ENCODE data around the gene DAB2.
"Not testable (repeated sequence)": the region's sequence is repeated elsewhere in the genome, so short reads cannot be mapped to it uniquely, and the experiment has no call there.

DAB2 gene

GRCh38 chr5:39414426-39414825, 10.4 kb downstream of the DAB2 start:
- no peak for DNase-seq (ENCODE audit: insufficient read length, low spot score)
- TF ChIP-seq TAF1 (IDR thresholded peaks at IDR 0.05; ENCODE audit: low read depth, low read length), result no peak
- no peak for TF ChIP-seq POLR2AphosphoS5 (IDR thresholded peaks at IDR 0.05; ENCODE audit: low read depth, low read length)
- TF ChIP-seq POLR2A (IDR thresholded peaks at IDR 0.05; ENCODE audit: low read depth, low read length), result no peak
- TF ChIP-seq POU2F2 (IDR thresholded peaks at IDR 0.05; ENCODE audit: low read depth, low read length), result no peak
- TF ChIP-seq PAX5 (IDR thresholded peaks at IDR 0.05; ENCODE audit: insufficient read depth, low read length, severe bottlenecking), result no peak
- no peak for TF ChIP-seq SPI1 (IDR thresholded peaks at IDR 0.05; ENCODE audit: low read depth, low read length)
- FAIRE-seq, result no peak

DNA sequence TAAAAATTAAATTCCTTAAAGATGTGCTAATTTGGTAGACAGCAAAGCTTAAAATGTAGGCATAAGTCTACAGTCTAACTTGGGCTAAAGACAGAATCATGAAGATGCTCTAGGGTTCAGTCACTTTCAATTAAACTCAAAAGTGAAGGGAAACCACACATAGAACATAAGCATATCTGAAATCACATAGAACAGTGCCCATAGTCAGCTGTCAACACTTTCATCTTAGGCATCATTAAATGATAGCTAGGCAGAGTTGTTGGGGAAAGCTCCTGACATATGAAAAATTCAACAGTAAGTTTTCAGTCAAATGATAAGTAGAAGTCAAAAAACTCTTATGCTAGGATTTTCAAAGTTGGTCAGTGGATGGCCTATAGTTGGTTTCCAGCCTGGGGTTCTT, 11.0 kb downstream of the DAB2 start:
- TF ChIP-seq POU2F2 (IDR thresholded peaks at IDR 0.05; ENCODE audit: low read depth, low read length) (no peak), SPI1 (IDR thresholded peaks at IDR 0.05; ENCODE audit: low read depth, low read length) (no peak), PAX5 (IDR thresholded peaks at IDR 0.05; ENCODE audit: insufficient read depth, low read length, severe bottlenecking) (no peak), POLR2A (IDR thresholded peaks at IDR 0.05; ENCODE audit: low read depth, low read length) (no peak), TAF1 (IDR thresholded peaks at IDR 0.05; ENCODE audit: low read depth, low read length) (no peak), POLR2AphosphoS5 (IDR thresholded peaks at IDR 0.05; ENCODE audit: low read depth, low read length) (no peak)
- DNase-seq (ENCODE audit: insufficient read length, low spot score), result no peak
- FAIRE-seq, result no peak

- FAIRE-seq (no peak), DNase-seq (ENCODE audit: insufficient read length, low spot score) (no peak)
- no peak for TF ChIP-seq PAX5 (IDR thresholded peaks at IDR 0.05; ENCODE audit: insufficient read depth, low read length, severe bottlenecking)
- no peak for TF ChIP-seq POU2F2 (IDR thresholded peaks at IDR 0.05; ENCODE audit: low read depth, low read length)
- TF ChIP-seq TAF1 (IDR thresholded peaks at IDR 0.05; ENCODE audit: low read depth, low read length), result no peak
These were observed 11.9 kb downstream of the DAB2 start for GRCh38 chr5:39412721-39413394.

DNA sequence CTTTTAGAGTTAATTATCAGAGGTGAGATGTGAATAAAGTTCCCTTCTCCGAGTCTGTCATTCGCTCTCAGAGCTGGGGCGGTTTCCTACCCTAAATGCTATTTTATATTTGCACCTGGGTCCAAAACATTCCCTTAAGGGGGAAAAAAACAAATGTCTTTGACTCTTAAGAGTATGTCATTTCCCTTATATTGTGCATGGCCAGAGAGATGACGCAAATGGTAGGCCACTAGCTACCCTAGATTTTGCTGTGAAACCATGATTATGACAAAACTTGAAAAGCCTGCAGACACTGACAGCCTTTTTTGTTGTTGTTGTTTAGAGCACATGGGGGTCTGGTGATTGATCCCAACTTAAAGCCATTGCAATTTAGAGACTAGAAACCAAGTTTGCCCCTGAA, 12.8 kb downstream of the DAB2 start:
- no peak for TF ChIP-seq POLR2AphosphoS5 (IDR thresholded peaks at IDR 0.05; ENCODE audit: low read depth, low read length)
- TF ChIP-seq TAF1 (IDR thresholded peaks at IDR 0.05; ENCODE audit: low read depth, low read length), result no peak
- no peak for TF ChIP-seq POLR2A (IDR thresholded peaks at IDR 0.05; ENCODE audit: low read depth, low read length)
- TF ChIP-seq PAX5 (IDR thresholded peaks at IDR 0.05; ENCODE audit: insufficient read depth, low read length, severe bottlenecking), result no peak
- no peak for TF ChIP-seq SPI1 (IDR thresholded peaks at IDR 0.05; ENCODE audit: low read depth, low read length)
- no peak for TF ChIP-seq POU2F2 (IDR thresholded peaks at IDR 0.05; ENCODE audit: low read depth, low read length)
- FAIRE-seq (no peak), DNase-seq (ENCODE audit: insufficient read length, low spot score) (no peak)

- no peak for TF ChIP-seq PAX5 (IDR thresholded peaks at IDR 0.05; ENCODE audit: insufficient read depth, low read length, severe bottlenecking)
- no peak for TF ChIP-seq TAF1 (IDR thresholded peaks at IDR 0.05; ENCODE audit: low read depth, low read length)
- TF ChIP-seq SPI1 (IDR thresholded peaks at IDR 0.05; ENCODE audit: low read depth, low read length), result no peak
- no peak for TF ChIP-seq POLR2AphosphoS5 (IDR thresholded peaks at IDR 0.05; ENCODE audit: low read depth, low read length)
- TF ChIP-seq POU2F2 (IDR thresholded peaks at IDR 0.05; ENCODE audit: low read depth, low read length), result no peak
- TF ChIP-seq POLR2A (IDR thresholded peaks at IDR 0.05; ENCODE audit: low read depth, low read length), result no peak
- DNase-seq (ENCODE audit: insufficient read length, low spot score), result no peak
- FAIRE-seq, result no peak
These were observed 13.7 kb downstream of the DAB2 start for GRCh38 chr5:39411061-39411460.

GRCh38 chr5:39409033-39409432, 15.7 kb downstream of the DAB2 start:
- TF ChIP-seq TAF1 (IDR thresholded peaks at IDR 0.05; ENCODE audit: low read depth, low read length) (no peak), PAX5 (IDR thresholded peaks at IDR 0.05; ENCODE audit: insufficient read depth, low read length, severe bottlenecking) (no peak), SPI1 (IDR thresholded peaks at IDR 0.05; ENCODE audit: low read depth, low read length) (no peak), POLR2AphosphoS5 (IDR thresholded peaks at IDR 0.05; ENCODE audit: low read depth, low read length) (no peak), POLR2A (IDR thresholded peaks at IDR 0.05; ENCODE audit: low read depth, low read length) (no peak)
- no peak for FAIRE-seq
- DNase-seq (ENCODE audit: insufficient read length, low spot score), result no peak

DNA sequence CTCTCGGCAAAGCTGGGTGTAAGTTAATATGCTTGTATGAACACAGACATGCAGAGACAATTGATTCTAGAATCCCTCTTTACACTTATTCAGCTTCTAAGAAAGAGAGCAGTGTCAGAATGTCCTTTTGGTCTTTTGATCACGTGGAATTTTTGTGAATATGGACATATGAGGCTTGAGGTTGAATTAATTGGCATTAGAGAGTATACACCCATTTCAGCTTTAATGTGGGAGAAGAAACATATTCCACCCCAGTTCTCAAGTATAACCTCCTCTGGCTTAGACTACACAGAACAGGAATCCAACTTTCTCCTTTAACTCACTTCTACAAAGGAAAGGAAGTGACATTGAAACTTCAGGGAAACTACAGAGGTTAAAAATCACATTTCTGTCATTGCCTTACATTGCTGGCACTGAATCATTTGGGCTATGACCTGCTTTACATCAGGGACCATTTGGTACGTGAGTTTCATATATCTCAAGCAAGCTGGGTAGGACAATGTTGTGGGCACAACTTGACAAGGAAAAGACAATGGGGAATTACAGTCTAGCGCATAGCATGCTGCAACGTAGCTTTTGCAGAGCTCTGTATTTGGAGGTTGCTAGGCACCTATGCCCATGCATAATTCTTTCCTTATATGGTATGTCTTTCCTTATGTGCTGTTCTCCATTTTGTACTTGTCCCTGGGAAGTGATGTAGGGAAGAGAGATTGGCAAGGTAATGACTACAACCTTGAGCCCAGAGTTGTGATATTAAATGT, 19.5 kb downstream of the DAB2 start:
- FAIRE-seq (no peak), DNase-seq (ENCODE audit: insufficient read length, low spot score) (no peak)
- no peak for TF ChIP-seq SPI1 (IDR thresholded peaks at IDR 0.05; ENCODE audit: low read depth, low read length)
- no peak for TF ChIP-seq PAX5 (IDR thresholded peaks at IDR 0.05; ENCODE audit: insufficient read depth, low read length, severe bottlenecking)
- TF ChIP-seq TAF1 (IDR thresholded peaks at IDR 0.05; ENCODE audit: low read depth, low read length), result no peak
- TF ChIP-seq POLR2A (IDR thresholded peaks at IDR 0.05; ENCODE audit: low read depth, low read length), result no peak
- no peak for TF ChIP-seq POLR2AphosphoS5 (IDR thresholded peaks at IDR 0.05; ENCODE audit: low read depth, low read length)
- TF ChIP-seq POU2F2 (IDR thresholded peaks at IDR 0.05; ENCODE audit: low read depth, low read length), result no peak

GRCh38 chr5:39403761-39404160, 21.0 kb downstream of the DAB2 start:
- not testable (repeated sequence) for DNase-seq (ENCODE audit: insufficient read length, low spot score); FAIRE-seq

DNA sequence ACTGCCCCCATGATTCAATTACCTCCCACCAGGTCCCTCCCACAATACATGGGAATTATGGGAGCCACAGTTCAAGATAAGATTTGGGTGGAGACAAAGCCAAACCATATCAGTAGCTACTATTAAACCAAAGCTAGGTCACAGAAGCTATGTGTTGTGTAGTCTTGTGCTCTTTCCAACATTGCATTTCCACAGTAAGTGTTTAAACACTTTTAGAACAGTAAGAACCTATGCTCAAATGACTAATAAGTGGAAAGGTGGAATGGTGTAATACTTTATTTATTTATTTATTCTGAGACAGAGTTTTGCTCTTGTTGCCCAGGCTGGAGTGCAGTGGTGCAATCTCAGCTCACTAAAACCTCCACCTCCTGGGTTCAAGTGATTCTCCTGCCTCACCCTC, 22.6 kb downstream of the DAB2 start:
- DNase-seq (ENCODE audit: insufficient read length, low spot score); FAIRE-seq: not testable (repeated sequence)

Measured in GM12891 (cell line).